ENCODE results near the gene TEX19. TPM values are rescaled to one million over a fixed set of nuclear protein-coding genes. Genes with fewer than 3 reads are reported as not detected.

Gene TEX19
- total and polyA plus RNA-seq, 2 of the 8 experiments (the other 6 are each of a cell fraction or from before 2014, with no cell fraction given), result 0.54 to 0.80 TPM

DNA sequence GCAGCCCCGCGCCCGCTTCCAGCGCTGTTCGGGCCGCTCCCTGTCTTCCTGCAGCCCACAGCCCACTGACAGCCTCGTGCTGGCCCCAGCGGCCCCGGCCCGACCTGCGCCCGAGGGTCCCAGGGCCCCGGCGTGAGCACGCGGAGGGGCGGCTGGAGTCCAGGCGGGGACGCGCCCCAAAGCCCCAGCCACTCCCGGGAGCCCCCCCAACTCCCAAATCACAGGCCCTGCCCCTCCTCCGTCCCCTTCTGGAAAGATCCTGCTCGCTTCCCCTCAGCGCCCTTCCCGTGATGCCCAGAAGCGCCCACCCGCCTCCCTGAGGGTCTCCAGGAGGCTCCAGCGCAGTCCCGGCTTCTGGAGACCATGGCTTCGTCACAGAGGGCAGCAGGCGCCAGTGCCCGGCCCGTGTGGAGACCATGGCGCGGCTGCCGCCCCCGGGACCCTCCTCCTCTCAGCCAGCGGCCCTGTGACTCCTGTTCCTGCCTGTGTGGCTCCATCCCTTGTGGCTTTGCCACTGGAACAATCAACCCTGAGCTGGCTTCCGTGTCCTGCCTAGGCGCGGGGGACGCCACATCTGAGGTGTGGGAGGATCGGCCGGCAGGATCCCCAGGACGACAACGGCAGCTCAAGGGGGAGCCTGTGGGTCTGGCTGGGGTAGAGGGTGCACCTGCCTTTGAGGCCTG lies 16.5 kb downstream of the TEX19 start:
- DNase-seq (ENCODE audit: low read depth in 1 of 2, low spot score in 2 of 2) (no peak), FAIRE-seq (no peak)
- no peak overlapping the region for H2BK20ac ChIP-seq (ENCODE audit: low read length)
- no peak overlapping the region for H3K9ac ChIP-seq (replicated peaks in 1 of 4; ENCODE audit: extremely low read depth in 1 of 4, low read depth in 3 of 4, low read length in 3 of 4)
- H3K27me3 ChIP-seq (replicated peaks in 1 of 4; ENCODE audit: control insufficient read depth in 3 of 4, extremely low read depth in 1 of 4, insufficient read depth in 3 of 4, low read length in 3 of 4), result peaks cover 29 to 55% (median 45%) of the 10 kb centered on the region in 4 experiments
- H3K27ac ChIP-seq (ENCODE audit: low read depth, low read length), result no peak overlapping the region
- H2BK5ac ChIP-seq (ENCODE audit: low read depth, low read length), result no peak overlapping the region
- peaks cover 7% of the 10 kb centered on the region; the same call in 1 of the 2 replicates for H3K23me2 ChIP-seq (ENCODE audit: low read depth, low read length)
- H3K9me3 ChIP-seq (ENCODE audit: insufficient read depth in 2 of 2, low read depth in 1 of 2, low read length in 1 of 2), result no peaks in the 10 kb centered on the region; a peak in 1 of 4 replicates
- H4K8ac ChIP-seq (ENCODE audit: extremely low read depth, insufficient read depth, low read length), result peak overlapping the region; percentile 68; the same call in 1 of the 2 replicates
- WGBS, 2 experiments (ENCODE audit: extremely low coverage in 1 of 2, insufficient coverage in 1 of 2, insufficient read length in 1 of 2, insufficient replicate concordance in 2 of 2, low coverage in 1 of 2, low lambda C conversion rate in 2 of 2, missing lambda C conversion rate in 1 of 2), result 87% methylated on average over 25 of the region's 46 CpGs; no CpG with 5 or more reads in 1 of the 2 experiments
- peak overlapping the region in 1 of 2 experiments; percentile 56; a peak in 1 of 4 replicates for H3K4me2 ChIP-seq (ENCODE audit: insufficient read depth in 1 of 2, low read depth in 2 of 2, low read length in 2 of 2)
- H3K4ac ChIP-seq (replicated peaks; ENCODE audit: insufficient read length, low read depth, low read length), result no peak overlapping the region
- no peak overlapping the region for H2AK5ac ChIP-seq (ENCODE audit: low read depth, low read length)
- ChIA-PET CTCF (ENCODE audit: partially characterized antibody) (interaction anchor here (0.9 to 1.0 kb wide), 2 partner anchors 14 to 52 kb away, joined by 3 read pairs; no protein-coding TSS in a partner anchor), POLR2A (ENCODE audit: partially characterized antibody) (interaction anchor here (3.2 kb wide), 1 partner anchor 9 kb away, joined by 14 read pairs; no protein-coding TSS in a partner anchor)
- H4K91ac ChIP-seq (replicated peaks; ENCODE audit: insufficient read length, low read length), result no peak overlapping the region
- H2AFZ ChIP-seq (ENCODE audit: low read length), result no peak overlapping the region
- no peaks in the 10 kb centered on the region for H3K79me1 ChIP-seq (ENCODE audit: low read depth, low read length)
- H2BK12ac ChIP-seq (ENCODE audit: low read depth, low read length), result no peak overlapping the region
- H3K79me2 ChIP-seq (ENCODE audit: control insufficient read depth in 1 of 2, insufficient read depth in 2 of 2, low read length in 2 of 2), result no peaks in the 10 kb centered on the region
- no peak overlapping the region for H4K5ac ChIP-seq (ENCODE audit: insufficient read length, low read depth, low read length)
- peaks cover 0 to 3% (median 0%) of the 10 kb centered on the region in 4 experiments; a peak in 2 of 7 replicates for H3K4me1 ChIP-seq (replicated peaks in 1 of 4; ENCODE audit: control insufficient read depth in 3 of 4, insufficient read depth in 4 of 4, low read length in 3 of 4)
- H3K23ac ChIP-seq (ENCODE audit: insufficient read length), result no peak overlapping the region
- H3K36me3 ChIP-seq (ENCODE audit: control insufficient read depth in 2 of 4, insufficient read depth in 4 of 4, low read length in 3 of 4), result no peaks in the 10 kb centered on the region
- peak overlapping the region in 1 of 4 experiments; percentile 30; a peak in 2 of 8 replicates for H3K4me3 ChIP-seq (ENCODE audit: extremely low read depth in 1 of 4, insufficient read depth in 2 of 4, low read depth in 3 of 4, low read length in 4 of 4)
- H3K56ac ChIP-seq (replicated peaks; ENCODE audit: insufficient read length, low read depth, low read length), result no peak overlapping the region
- H3K14ac ChIP-seq (ENCODE audit: insufficient read length), result no peak overlapping the region
- H3K18ac ChIP-seq (ENCODE audit: extremely low read depth, low read length), result no peak overlapping the region
- H2BK15ac ChIP-seq (ENCODE audit: low read length), result no peak overlapping the region
- H2BK120ac ChIP-seq (replicated peaks; ENCODE audit: low read depth, low read length), result no peak overlapping the region
- peaks cover 0 to 4% of the 10 kb centered on the region in 2 experiments for H4K20me1 ChIP-seq (replicated peaks in 1 of 2; ENCODE audit: control insufficient read depth in 1 of 2, insufficient read depth in 2 of 2, low read length in 2 of 2)
- TF ChIP-seq EGR1 (IDR thresholded peaks at IDR 0.05; ENCODE audit: borderline replicate concordance, low read depth, low read length) (no peak), ZNF274 (IDR thresholded peaks at IDR 0.05; ENCODE audit: borderline replicate concordance, extremely low read depth, low read length) (no peak), BACH1 (IDR thresholded peaks at IDR 0.05; ENCODE audit: low read length) (no peak), POLR2AphosphoS5 (IDR thresholded peaks at IDR 0.05; ENCODE audit: low read depth, low read length) (no peak), EZH2 (IDR thresholded peaks at IDR 0.05; ENCODE audit: low read depth, low read length, severe bottlenecking) (no peak), ATF3 (IDR thresholded peaks at IDR 0.05; ENCODE audit: insufficient read depth, low read depth, low read length) (no peak), MAFK (IDR thresholded peaks at IDR 0.05; ENCODE audit: low read depth, low read length) (no peak), JUN (IDR thresholded peaks at IDR 0.05; ENCODE audit: low read depth, low read length) (no peak), KDM1A (IDR thresholded peaks at IDR 0.05; ENCODE audit: borderline replicate concordance, low read length) (no peak), SP2 (IDR thresholded peaks at IDR 0.05; ENCODE audit: low read length) (no peak)
- TF ChIP-seq, protein P1, sequence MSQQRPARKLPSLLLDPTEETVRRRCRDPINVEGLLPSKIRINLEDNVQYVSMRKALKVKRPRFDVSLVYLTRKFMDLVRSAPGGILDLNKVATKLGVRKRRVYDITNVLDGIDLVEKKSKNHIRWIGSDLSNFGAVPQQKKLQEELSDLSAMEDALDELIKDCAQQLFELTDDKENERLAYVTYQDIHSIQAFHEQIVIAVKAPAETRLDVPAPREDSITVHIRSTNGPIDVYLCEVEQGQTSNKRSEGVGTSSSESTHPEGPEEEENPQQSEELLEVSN (IDR thresholded peaks at IDR 0.05), result no peak
